Measurements from ENCODE around the gene TMEM121B. TPM values are rescaled to one million over a fixed set of nuclear protein-coding genes. Genes with fewer than 3 reads are reported as not detected.

TMEM121B gene
- total and polyA plus RNA-seq, 2 of the 13 experiments (the other 11 are each of a cell fraction or from before 2014, with no cell fraction given) = not detected

GRCh38 chr22:17117400-17117799 is 3.8 kb downstream of the TMEM121B start:
- H3K9ac ChIP-seq (ENCODE audit: insufficient read depth, low read depth, low read length) = no peak overlapping the region
- in situ Hi-C loops (cut with HindIII; ENCODE audit: extremely low pct_ligation_motif_present, low pct_unique_long_range_greater_than_20kb) (no loop called here), intact Hi-C loops (cut with micrococcal nuclease; ENCODE audit: unreplicated experiment) (no loop called here)
- BruUV-seq (replicated peaks) = no TSS peak
- H3K4me2 ChIP-seq (ENCODE audit: low read depth, low read length) = no peak overlapping the region
- no peak overlapping the region for H3K27ac ChIP-seq (ENCODE audit: extremely low read length, insufficient read depth, low read length)
- peaks cover 8 to 40% of the 10 kb centered on the region in 2 experiments; a peak in 4 of 5 replicates for H3K27me3 ChIP-seq (ENCODE audit: control insufficient read depth in 1 of 2, insufficient read depth in 2 of 2, low read length in 2 of 2)
- ChIA-PET POLR2A (no interaction called here), CTCF (ENCODE audit: low intra/inter-chr PET ratio, low total read pairs) (no interaction called here)
- no peaks in the 10 kb centered on the region for H3K9me3 ChIP-seq (ENCODE audit: low read length)
- FAIRE-seq = no peak
- no peak overlapping the region for H3K4me3 ChIP-seq (replicated peaks in 1 of 3; ENCODE audit: insufficient read depth in 1 of 3, low read depth in 2 of 3, low read length in 3 of 3)
- 20% methylated on average over 1 of the region's 3 CpGs for WGBS (ENCODE audit: low lambda C conversion rate)
- no peak for TF ChIP-seq ZFP90 (CRISPR knock-in tag; IDR thresholded peaks at IDR 0.05; ENCODE audit: borderline replicate concordance)
- H4K20me1 ChIP-seq (ENCODE audit: insufficient read depth, low read length) = no peaks in the 10 kb centered on the region
- no peak for DNase-seq (ENCODE audit: low spot score)
- H3K4me1 ChIP-seq (ENCODE audit: insufficient read depth, low read length) = no peaks in the 10 kb centered on the region
- H2AFZ ChIP-seq (ENCODE audit: low read length) = no peak overlapping the region
- H3K36me3 ChIP-seq (replicated peaks in 1 of 2; ENCODE audit: control insufficient read depth in 1 of 2, insufficient read depth in 2 of 2, low read length in 2 of 2) = no peaks in the 10 kb centered on the region
- H3K79me2 ChIP-seq (ENCODE audit: insufficient read depth, low read length) = no peaks in the 10 kb centered on the region
- ATAC-seq = no peak

DNA sequence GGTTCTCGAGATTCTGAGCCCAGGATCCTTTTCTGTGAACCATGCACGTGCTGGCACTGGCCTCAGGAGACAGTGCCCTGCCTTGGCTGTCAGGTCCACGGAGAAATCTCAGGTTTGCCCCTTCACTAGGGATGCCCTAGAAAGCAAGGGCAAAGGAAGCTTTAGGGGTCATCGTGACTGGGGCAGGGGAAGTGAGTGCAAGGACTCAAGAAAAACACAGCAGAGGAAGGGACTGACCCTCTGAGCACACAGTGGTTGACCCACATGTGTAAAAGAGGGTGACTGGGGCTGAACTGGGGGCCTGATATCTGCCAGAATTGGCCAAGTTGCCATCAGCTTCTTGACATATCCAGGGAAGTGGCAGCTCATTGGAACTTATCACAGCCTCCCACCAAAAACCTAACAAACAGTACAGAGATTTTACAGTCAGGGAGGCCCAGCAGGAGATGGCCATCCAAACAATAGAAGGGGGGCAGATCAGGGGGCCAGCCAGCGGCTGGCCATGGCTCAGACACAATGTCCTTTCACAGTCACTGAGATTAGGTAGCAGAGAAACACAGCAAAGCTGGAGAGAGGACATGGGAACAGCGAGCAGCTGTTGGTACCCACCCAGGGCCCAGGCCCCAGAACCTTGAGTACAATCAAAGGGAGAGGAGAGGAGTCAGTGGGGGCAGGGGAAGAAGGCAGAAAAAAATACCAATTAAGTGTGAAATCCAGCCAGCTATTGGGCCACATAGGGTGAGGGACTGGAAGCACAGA is 4.4 kb downstream of the TMEM121B start:
- Histone ChIP-seq H3K4me1 (ENCODE audit: insufficient read depth, low read length) (no peaks in the 10 kb centered on the region), H3K9ac (ENCODE audit: insufficient read depth, low read depth, low read length) (no peak overlapping the region), H3K4me2 (ENCODE audit: low read depth, low read length) (no peak overlapping the region), H2AFZ (ENCODE audit: low read length) (no peak overlapping the region), H3K27me3 (ENCODE audit: control insufficient read depth in 1 of 2, insufficient read depth in 2 of 2, low read length in 2 of 2) (peaks cover 7 to 33% of the 10 kb centered on the region in 2 experiments; a peak in 4 of 5 replicates), H3K9me3 (ENCODE audit: low read length) (no peaks in the 10 kb centered on the region), H4K20me1 (ENCODE audit: insufficient read depth, low read length) (no peaks in the 10 kb centered on the region), H3K27ac (ENCODE audit: extremely low read length, insufficient read depth, low read length) (no peak overlapping the region), H3K79me2 (ENCODE audit: insufficient read depth, low read length) (no peaks in the 10 kb centered on the region), H3K36me3 (replicated peaks in 1 of 2; ENCODE audit: control insufficient read depth in 1 of 2, insufficient read depth in 2 of 2, low read length in 2 of 2) (no peaks in the 10 kb centered on the region), H3K4me3 (replicated peaks in 1 of 3; ENCODE audit: insufficient read depth in 1 of 3, low read depth in 2 of 3, low read length in 3 of 3) (no peak overlapping the region)
- FAIRE-seq (no peak), ATAC-seq (no peak), DNase-seq (ENCODE audit: low spot score) (no peak)
- ChIA-PET CTCF (ENCODE audit: low intra/inter-chr PET ratio, low total read pairs) (no interaction called here), POLR2A (no interaction called here)
- WGBS (ENCODE audit: low lambda C conversion rate) = 0% methylated on average over 6 of the region's 6 CpGs
- TF ChIP-seq KDM2A (CRISPR knock-in tag; IDR thresholded peaks at IDR 0.05; ENCODE audit: borderline replicate concordance, low read depth) = no peak
- TF ChIP-seq PTBP1 (IDR thresholded peaks at IDR 0.05; ENCODE audit: low read depth, low read length, poor library complexity, severe bottlenecking) = no peak
- TF ChIP-seq ZNF407 (CRISPR knock-in tag; IDR thresholded peaks at IDR 0.05; ENCODE audit: not compliant biosample characterization) = no peak
- TF ChIP-seq ZNF501 (CRISPR knock-in tag; IDR thresholded peaks at IDR 0.05) = no peak
- no peak for TF ChIP-seq ARNTL (CRISPR knock-in tag; IDR thresholded peaks at IDR 0.05)
- TF ChIP-seq CCDC6 (CRISPR knock-in tag; IDR thresholded peaks at IDR 0.05) = no peak
- BruUV-seq (replicated peaks) = no TSS peak
- intact Hi-C loops (cut with micrococcal nuclease; ENCODE audit: unreplicated experiment) = no loop called here
- in situ Hi-C loops (cut with HindIII; ENCODE audit: extremely low pct_ligation_motif_present, low pct_unique_long_range_greater_than_20kb) = no loop called here
